Naive thymus-derived CD4-positive, alpha-beta T cell (primary cell): ENCODE measurements around the gene YKT6. TPM values are rescaled to one million over a fixed set of nuclear protein-coding genes. Genes with fewer than 3 reads are reported as not detected.
"Not testable (repeated sequence)": the region's sequence is repeated elsewhere in the genome, so short reads cannot be mapped to it uniquely, and the experiment has no call there.

Source experiments
- ATAC-seq: fragments of 150-1000 bp; cut with Tn5 transposase; 2 replicates; pipeline ENCODE4 v1.10.0; 2021; ENCODE audit warnings: mild to moderate bottlenecking, moderate library complexity
- CTCF ChIA-PET: fragments of 350-600 bp; sonication (Branson Sonifier 250); formaldehyde crosslinking; loops from one replicate; lab custom pipeline; 2021; ENCODE audit warnings: antibody characterized with exemption; lab: Charles Lee
- POLR2A ChIA-PET: fragments of 350-600 bp; sonication (Branson Sonifier 250); formaldehyde crosslinking; loops from one replicate; lab custom pipeline; 2021; ENCODE audit warnings: antibody characterized with exemption, inconsistent platforms; lab: Charles Lee
- DNase-seq, 9 donors: peaks; one replicate each; pipeline versions ENCODE4 v3.0.0 to v3.0.0-alpha.2; 2020 to 2022; ENCODE audit warnings: mixed read lengths in 1 of 9
- H3K27ac ChIP-seq: one replicate; pipeline ENCODE4 v1.7.0; 2013; ENCODE audit warnings: mild to moderate bottlenecking, low read depth, low read length, moderate library complexity
- H3K27me3 ChIP-seq, 2 donors: one replicate each; pipeline ENCODE4 v1.7.0; 2013; ENCODE audit warnings: low read length in 2 of 2, mild to moderate bottlenecking in 2 of 2, moderate library complexity in 2 of 2; ENCODE audit not compliant: control insufficient read depth in 2 of 2, insufficient read depth in 2 of 2
- H3K36me3 ChIP-seq, 3 experiments: 1 replicate in 2 of 3; 2 replicates in 1 of 3; pipeline ENCODE4 v1.7.0; 2013; ENCODE audit warnings: low read length in 3 of 3, mild to moderate bottlenecking in 3 of 3, moderate library complexity in 1 of 3; ENCODE audit not compliant: insufficient read depth in 3 of 3, control insufficient read depth in 2 of 3
- H3K4me1 ChIP-seq, 2 donors: one replicate each; pipeline ENCODE4 v1.7.0; 2013; ENCODE audit warnings: low read length in 2 of 2, mild to moderate bottlenecking in 2 of 2, moderate library complexity in 1 of 2; ENCODE audit not compliant: control insufficient read depth in 2 of 2, insufficient read depth in 2 of 2
- H3K4me3 ChIP-seq: 2 replicates; pipeline ENCODE4 v1.7.0; 2013; ENCODE audit warnings: mild to moderate bottlenecking, low read length
- H3K9me3 ChIP-seq, 3 experiments: 1 replicate in 2 of 3; 2 replicates in 1 of 3; pipeline ENCODE4 v1.7.0; 2013; ENCODE audit warnings: low read length in 3 of 3; ENCODE audit not compliant: control insufficient read depth in 2 of 3
- H3K27ac Mint-ChIP-seq, 9 donors: one replicate each; pipeline ENCODE4 v1.8.0; 2020 to 2022; ENCODE audit warnings: mixed read lengths in 9 of 9, mild to moderate bottlenecking in 8 of 9, moderate library complexity in 5 of 9, inconsistent platforms in 2 of 9
- H3K27me3 Mint-ChIP-seq, 5 donors: one replicate each; pipeline ENCODE4 v1.8.0; 2021 to 2022; ENCODE audit warnings: mixed read lengths in 5 of 5, mild to moderate bottlenecking in 1 of 5
- H3K36me3 Mint-ChIP-seq, 5 donors: one replicate each; pipeline ENCODE4 v1.8.0; 2020 to 2022; ENCODE audit warnings: mixed read lengths in 5 of 5, mild to moderate bottlenecking in 3 of 5, inconsistent platforms in 1 of 5
- H3K4me1 Mint-ChIP-seq, 7 donors: one replicate each; pipeline ENCODE4 v1.8.0; 2020 to 2022; ENCODE audit warnings: mixed read lengths in 7 of 7, mild to moderate bottlenecking in 3 of 7, inconsistent platforms in 1 of 7
- H3K4me3 Mint-ChIP-seq, 10 donors: one replicate each; pipeline ENCODE4 v1.8.0; 2020 to 2022; ENCODE audit warnings: mild to moderate bottlenecking in 10 of 10, mixed read lengths in 10 of 10, moderate library complexity in 6 of 10, inconsistent platforms in 2 of 10
- H3K9me3 Mint-ChIP-seq, 11 donors: one replicate each; pipeline ENCODE4 v1.8.0; 2020 to 2022; ENCODE audit warnings: mixed read lengths in 11 of 11, mild to moderate bottlenecking in 4 of 11, inconsistent platforms in 1 of 11, moderate library complexity in 1 of 11
- intact Hi-C, 2 donors: fragments of 100-400 bp; cut with micrococcal nuclease; formaldehyde crosslinking; loops; one replicate each; pipeline ENCODE4 v1.15.1; 2023
- polyA plus RNA-seq, 2 donors: library from polyadenylated mRNA; unstranded; fragments of 300-500 nt; fragmentation: Illumina TruSeq; gene quantifications; one replicate each; pipeline ENCODE4 v1.2.3, GENCODE V29; 2021
- total RNA-seq, 6 experiments: library from RNA in 5 of 6; stranded (reverse) in 5 of 6; gene quantifications; 1 replicate in 5 of 6; 2 replicates in 1 of 6; pipeline ENCODE4 v1.2.3 and lab custom pipeline; 2021 to 2026

Gene YKT6
- total and polyA plus RNA-seq, 7 experiments from 2014 or later = 32.6 to 80.9 (median 59.9) TPM

- no peak overlapping the region for H3K4me3 ChIP-seq
- peaks cover 0 to 3% (median 0%) of the 10 kb centered on the region in 3 experiments for H3K36me3 ChIP-seq
- DNase-seq (peak in 5 of 9 donors; percentile 10 to 37 (median 27)), ATAC-seq (no peak)
- H3K27ac ChIP-seq = no peak overlapping the region
- H3K27ac Mint-ChIP-seq = no peak overlapping the region
- peaks cover 2 to 9% (median 3%) of the 10 kb centered on the region in 7 donors for H3K4me1 Mint-ChIP-seq
- peaks cover 5 to 9% (median 6%) of the 10 kb centered on the region in 5 donors for H3K27me3 Mint-ChIP-seq
- peaks cover 0 to 3% (median 0%) of the 10 kb centered on the region in 5 donors for H3K36me3 Mint-ChIP-seq
- peaks cover 0 to 3% of the 10 kb centered on the region in 2 donors for H3K27me3 ChIP-seq
- peaks cover 0 to 2% (median 0%) of the 10 kb centered on the region in 11 donors for H3K9me3 Mint-ChIP-seq
- intact Hi-C loops = loop anchor here (1.0 to 2.0 kb wide), 2 partner anchors 124 kb away; no protein-coding TSS in a partner anchor
- H3K9me3 ChIP-seq = no peaks in the 10 kb centered on the region
- POLR2A ChIA-PET = no interaction called here
- H3K4me3 Mint-ChIP-seq = no peak overlapping the region
- CTCF ChIA-PET = interaction anchor here (0.6 to 0.7 kb wide), 3 partner anchors 17 to 126 kb away, joined by 3 to 4 read pairs (median 3); no protein-coding TSS in a partner anchor
- H3K4me1 ChIP-seq = peaks cover under 1% of the 10 kb centered on the region in 2 donors
These were observed 4.3 kb upstream of the YKT6 start for GRCh38 chr7:44196450-44196872.

DNA sequence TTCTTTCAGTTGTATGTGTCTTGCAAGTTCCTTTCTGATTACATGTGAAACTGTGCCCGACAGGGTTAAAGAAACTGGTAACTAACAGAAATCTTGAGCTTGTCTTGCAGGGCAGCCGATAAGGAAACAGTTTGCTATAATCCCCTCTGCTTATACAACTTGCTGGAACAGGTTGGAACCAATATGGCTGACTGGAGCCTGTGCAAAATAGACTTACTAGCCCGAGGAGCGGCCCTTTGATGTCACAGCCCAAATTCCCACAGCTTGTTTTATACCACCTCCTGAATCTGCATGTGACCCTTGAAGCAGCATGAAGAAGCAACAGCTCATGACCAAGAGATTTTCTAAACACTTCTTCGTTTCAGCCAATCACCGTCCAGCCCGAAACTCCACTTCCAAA is 3.3 kb upstream of the YKT6 start:
- Mint-ChIP-seq H3K27me3 (peaks cover 2 to 9% (median 4%) of the 10 kb centered on the region in 5 donors), H3K4me1 (peaks cover 12 to 18% (median 13%) of the 10 kb centered on the region in 7 donors), H3K27ac (no peak overlapping the region), H3K9me3 (peaks cover 0 to 2% (median 0%) of the 10 kb centered on the region in 11 donors), H3K36me3 (peaks cover 0 to 3% (median 0%) of the 10 kb centered on the region in 5 donors), H3K4me3 (no peak overlapping the region)
- CTCF ChIA-PET = no interaction called here
- H3K27ac ChIP-seq = no peak overlapping the region
- POLR2A ChIA-PET = no interaction called here
- peaks cover 0 to 3% (median 0%) of the 10 kb centered on the region in 3 experiments for H3K36me3 ChIP-seq
- H3K4me1 ChIP-seq = peaks cover 10 to 11% of the 10 kb centered on the region in 2 donors
- H3K9me3 ChIP-seq = no peaks in the 10 kb centered on the region
- ATAC-seq = no peak
- no peak for DNase-seq
- intact Hi-C loops = loop anchor here in 1 of 2 donors (2.0 kb wide), 1 partner anchor 125 kb away; no protein-coding TSS in a partner anchor
- no peak overlapping the region for H3K4me3 ChIP-seq
- peaks cover 0 to under 1% of the 10 kb centered on the region in 2 donors for H3K27me3 ChIP-seq

GRCh38 chr7:44200163-44200562 is 615 bp upstream of the YKT6 start:
- ATAC-seq, H3K27ac ChIP-seq, DNase-seq, H3K9me3 Mint-ChIP-seq, H3K27me3 Mint-ChIP-seq, H3K27me3 ChIP-seq, H3K4me3 ChIP-seq, H3K9me3 ChIP-seq: not testable (repeated sequence)
- Mint-ChIP-seq H3K4me1 (peaks cover 24 to 34% (median 31%) of the 10 kb centered on the region in 7 donors), H3K27ac (peak overlapping the region in 2 of 9 donors; percentile 43 to 52), H3K4me3 (peak overlapping the region in 6 of 10 donors; percentile 13 to 82 (median 62)), H3K36me3 (peaks cover 0 to 13% (median 7%) of the 10 kb centered on the region in 5 donors)
- ChIA-PET CTCF (interaction anchor here (0.6 to 0.8 kb wide), 2 partner anchors 18 to 507 kb away, joined by 3 read pairs; no protein-coding TSS in a partner anchor), POLR2A (interaction anchor here (0.7 to 2.0 kb wide), 4 partner anchors 11 to 291 kb away, joined by 3 to 12 read pairs (median 6); partner anchors contain the start of gene NUDCD3)
- Histone ChIP-seq H3K4me1 (peaks cover 15 to 16% of the 10 kb centered on the region in 2 donors), H3K36me3 (peaks cover 0 to 14% (median 0%) of the 10 kb centered on the region in 3 experiments)
- intact Hi-C loops = loop anchor here (1.0 to 5.0 kb wide), 19 partner anchors 53 to 1288 kb away; partner anchors contain the start of genes POLD2 (in 2 of the 2), POLM (in 2 of the 2), C7orf25 (in 1 of the 2) and DBNL (in 1 of the 2)

GRCh38 chr7:44201813-44202212 is 1.0 kb downstream of the YKT6 start:
- Mint-ChIP-seq H3K36me3 (peaks cover 0 to 17% (median 11%) of the 10 kb centered on the region in 5 donors), H3K27me3 (peaks cover 0 to 7% (median 3%) of the 10 kb centered on the region in 5 donors), H3K4me1 (peaks cover 23 to 38% (median 32%) of the 10 kb centered on the region in 7 donors), H3K4me3 (peak overlapping the region; percentile 81 to 90 (median 85)), H3K27ac (peak overlapping the region in 8 of 9 donors; percentile 6 to 83 (median 60)), H3K9me3 (peaks cover 0 to 2% (median 0%) of the 10 kb centered on the region in 11 donors)
- no peak for ATAC-seq
- Histone ChIP-seq H3K4me3 (peak overlapping the region; percentile 95), H3K36me3 (peaks cover 7 to 30% (median 8%) of the 10 kb centered on the region in 3 experiments), H3K9me3 (no peaks in the 10 kb centered on the region), H3K27ac (peak overlapping the region; percentile 91), H3K4me1 (peaks cover 15 to 16% of the 10 kb centered on the region in 2 donors), H3K27me3 (no peaks in the 10 kb centered on the region)
- POLR2A ChIA-PET = interaction anchor here (0.5 to 2.0 kb wide), 7 partner anchors 9 to 289 kb away, joined by 3 to 12 read pairs (median 3); partner anchors contain the start of genes NUDCD3 and POLD2
- DNase-seq = no peak
- CTCF ChIA-PET = interaction anchor here (1.2 to 1.3 kb wide), 2 partner anchors 183 to 364 kb away, joined by 4 read pairs; no protein-coding TSS in a partner anchor
- intact Hi-C loops = loop anchor here (1.0 to 5.0 kb wide), 11 partner anchors 55 to 1290 kb away; partner anchors contain the start of genes C7orf25 (in 1 of the 2), MRPS24 (in 1 of the 2), NUDCD3 (in 1 of the 2) and POLD2 (in 1 of the 2)

- H3K27ac Mint-ChIP-seq = no peak overlapping the region
- no peaks in the 10 kb centered on the region for H3K9me3 Mint-ChIP-seq
- ChIA-PET POLR2A (interaction anchor here (0.6 kb wide), 1 partner anchor 368 kb away, joined by 3 read pairs; the partner anchor contains the start of gene DDX56), CTCF (interaction anchor here (0.8 kb wide), 1 partner anchor 36 kb away, joined by 3 read pairs; no protein-coding TSS in a partner anchor)
- Histone ChIP-seq H3K27me3 (no peaks in the 10 kb centered on the region), H3K4me3 (no peak overlapping the region), H3K9me3 (no peaks in the 10 kb centered on the region), H3K27ac (no peak overlapping the region), H3K36me3 (peaks cover 12 to 71% (median 23%) of the 10 kb centered on the region in 3 experiments), H3K4me1 (peaks cover 15 to 16% of the 10 kb centered on the region in 2 donors)
- no peaks in the 10 kb centered on the region for H3K27me3 Mint-ChIP-seq
- peaks cover 21 to 38% (median 32%) of the 10 kb centered on the region in 7 donors for H3K4me1 Mint-ChIP-seq
- DNase-seq = no peak
- H3K36me3 Mint-ChIP-seq = peaks cover 5 to 39% (median 17%) of the 10 kb centered on the region in 5 donors
- no peak for ATAC-seq
- H3K4me3 Mint-ChIP-seq = peak overlapping the region in 1 of 10 donors; percentile 45
- intact Hi-C loops = no loop called here
These were observed 5.2 kb downstream of the YKT6 start for GRCh38 chr7:44206008-44206407.

GRCh38 chr7:44208085-44208484 is 7.3 kb downstream of the YKT6 start:
- CTCF ChIA-PET = no interaction called here
- H3K36me3 Mint-ChIP-seq = peaks cover 8 to 44% (median 20%) of the 10 kb centered on the region in 5 donors
- H3K4me3 Mint-ChIP-seq = no peak overlapping the region

More at GRCh38 chr7:44208085-44208484, 7.3 kb downstream of the YKT6 start:
- no peaks in the 10 kb centered on the region for H3K27me3 Mint-ChIP-seq
- DNase-seq (no peak), ATAC-seq (no peak)
- Histone ChIP-seq H3K9me3 (no peaks in the 10 kb centered on the region), H3K27me3 (no peaks in the 10 kb centered on the region), H3K36me3 (peaks cover 15 to 89% (median 24%) of the 10 kb centered on the region in 3 experiments), H3K27ac (no peak overlapping the region), H3K4me3 (no peak overlapping the region), H3K4me1 (peaks cover 0 to 6% of the 10 kb centered on the region in 2 donors)
- intact Hi-C loops = no loop called here
- no peak overlapping the region for H3K27ac Mint-ChIP-seq
- H3K4me1 Mint-ChIP-seq = peaks cover 6 to 20% (median 15%) of the 10 kb centered on the region in 7 donors
- POLR2A ChIA-PET = interaction anchor here (0.8 kb wide), 1 partner anchor 127 kb away, joined by 5 read pairs; no protein-coding TSS in a partner anchor
- H3K9me3 Mint-ChIP-seq = no peaks in the 10 kb centered on the region
